Sigmoid colon (tissue), 3 donors: ENCODE measurements around the gene MFAP4.

Source experiments
- CTCF ChIP-seq, 4 experiments: fragments of 450-650 bp in 3 of 4; fragments of 200-600 bp in 1 of 4; IDR thresholded peaks; one replicate each; pipeline ENCODE4 v1.5.1; 2016 to 2019; ENCODE audit warnings: antibody characterized with exemption in 4 of 4, mild to moderate bottlenecking in 3 of 4, moderate library complexity in 2 of 4
- POLR2A ChIP-seq, 2 donors: fragments of 450-650 bp; IDR thresholded peaks; one replicate each; pipeline ENCODE4 v1.6.1; 2016; ENCODE audit warnings: antibody characterized with exemption in 2 of 2, mild to moderate bottlenecking in 2 of 2, moderate library complexity in 2 of 2

- TF ChIP-seq CTCF (IDR thresholded peaks at IDR 0.05) (no peak), POLR2A (IDR thresholded peaks at IDR 0.05) (no peak)
Observed at GRCh38 chr17:19397556-19398041, 10.6 kb upstream of the MFAP4 start.
